NCI-H510A treated with DMSO at 0.1 percent for 48 hours (cell line): Measurements from ENCODE around the gene PTPN2.

Experiments
- DNase-seq: peaks from one replicate; lab custom pipeline; 2025; lab: John Stamatoyannopoulos, UW

PTPN2 gene

DNA sequence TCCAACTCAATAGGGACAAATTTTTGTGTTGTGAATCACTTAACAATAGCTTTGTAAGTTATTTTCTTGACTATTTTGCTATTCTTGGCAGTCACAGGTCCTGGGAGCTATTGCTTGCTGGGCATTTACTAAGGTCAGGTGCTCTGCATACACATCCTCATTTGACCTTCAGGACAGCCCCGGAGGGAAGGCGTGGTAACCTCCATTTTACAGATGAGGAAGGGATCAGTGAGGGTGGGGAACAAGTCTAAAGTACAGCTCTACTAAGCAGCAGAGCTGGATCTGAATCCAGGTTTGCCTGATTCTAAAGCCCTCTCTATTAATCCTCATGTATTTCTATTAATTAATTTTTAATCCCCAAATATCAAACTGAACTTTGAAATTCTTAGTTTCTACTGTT lies 58.8 kb downstream of the PTPN2 start:
- no peak for DNase-seq

DNA sequence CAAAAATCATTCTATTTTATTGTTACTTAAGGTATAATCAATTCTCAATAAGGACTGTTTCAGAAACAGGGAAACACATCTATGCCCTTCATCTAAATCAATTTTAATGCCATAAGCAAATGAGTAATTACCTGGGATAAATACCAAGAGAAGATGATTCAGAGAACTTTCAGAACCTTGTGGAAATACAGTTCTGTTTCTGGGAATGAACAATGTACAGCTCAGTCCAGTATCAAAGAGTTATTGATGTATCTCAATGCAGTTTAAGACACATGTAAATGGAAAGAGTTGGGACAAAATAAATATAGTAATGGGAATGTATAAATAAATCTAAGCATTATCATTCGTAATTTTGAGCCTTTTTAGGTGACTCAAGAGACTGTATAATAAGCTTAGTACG lies 60.1 kb downstream of the PTPN2 start:
- DNase-seq = no peak

DNA sequence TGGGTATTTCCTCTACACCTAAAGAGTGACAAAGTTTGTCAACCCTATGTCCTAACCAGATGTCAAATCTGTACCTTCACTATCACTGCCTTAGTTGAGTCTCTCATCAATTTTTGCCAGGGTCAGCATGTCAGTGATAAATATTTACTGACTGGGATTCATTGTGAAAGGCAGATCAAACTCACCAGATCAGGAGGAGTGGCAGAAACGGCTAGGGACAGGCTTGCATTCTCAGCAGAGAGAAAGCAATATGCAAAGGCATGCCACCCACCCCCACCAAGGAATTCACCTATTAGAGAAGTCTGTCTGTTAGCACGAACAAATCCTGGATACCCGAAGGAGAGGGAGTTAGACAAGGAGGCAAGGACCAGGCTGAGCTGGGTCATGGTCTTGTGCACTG lies 62.6 kb downstream of the PTPN2 start:
- no peak for DNase-seq

DNA sequence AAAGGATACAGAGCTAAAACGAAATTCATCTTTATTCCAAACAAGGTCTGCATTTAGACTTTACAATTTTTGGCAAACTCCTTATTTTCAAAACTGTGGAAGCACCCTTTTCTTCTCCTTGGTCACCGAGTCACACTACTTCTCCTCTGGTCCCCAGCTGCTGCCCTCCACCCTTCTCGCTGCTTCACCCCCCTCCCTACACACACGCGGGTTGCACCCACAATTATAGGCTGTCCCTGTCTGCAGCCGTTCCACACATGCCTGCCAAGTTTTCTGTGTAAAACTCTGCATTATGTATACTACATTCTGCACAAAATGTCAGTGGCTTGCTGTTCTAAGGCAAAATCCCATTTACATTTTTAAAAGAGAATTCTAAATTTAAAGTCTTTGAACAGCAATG lies 63.5 kb downstream of the PTPN2 start:
- DNase-seq = no peak

DNA sequence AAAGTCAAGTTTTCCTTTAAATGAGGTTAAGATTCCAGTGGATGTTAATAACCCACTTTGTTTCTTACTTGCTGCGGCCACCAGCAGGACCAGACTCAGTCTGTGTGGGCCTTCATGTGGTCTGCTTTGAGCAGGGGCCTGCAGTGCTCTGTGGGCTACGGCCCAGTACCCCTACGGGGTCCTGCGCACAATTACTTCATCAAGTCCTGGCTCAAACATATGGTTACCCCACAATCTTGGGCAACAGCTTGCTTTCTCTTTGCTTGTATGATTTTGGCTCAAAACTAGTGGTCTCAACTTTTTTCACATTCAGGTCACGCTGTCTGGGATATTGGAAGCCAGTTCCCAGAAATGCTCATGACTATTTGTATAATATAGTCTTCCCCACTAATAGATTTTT lies 64.2 kb downstream of the PTPN2 start:
- no peak for DNase-seq

DNA sequence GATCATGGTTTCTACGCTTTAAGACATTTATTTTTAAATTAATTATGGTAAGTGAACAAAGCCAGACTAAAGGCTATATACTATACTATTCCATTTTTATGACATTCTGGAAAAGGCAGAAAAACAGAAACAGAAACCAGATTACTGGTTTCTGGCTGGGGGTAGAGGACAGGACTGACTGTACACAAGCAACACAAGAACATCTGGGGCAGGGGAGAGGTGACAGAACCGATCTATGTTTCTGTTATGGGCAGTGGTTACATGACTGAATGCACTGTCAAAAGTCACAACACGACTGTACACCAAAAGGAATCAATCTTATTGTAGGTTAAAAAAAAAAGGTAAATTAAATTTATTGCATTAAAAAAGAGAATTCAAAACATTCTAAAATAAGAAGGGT lies 64.7 kb downstream of the PTPN2 start:
- DNase-seq = no peak

DNA sequence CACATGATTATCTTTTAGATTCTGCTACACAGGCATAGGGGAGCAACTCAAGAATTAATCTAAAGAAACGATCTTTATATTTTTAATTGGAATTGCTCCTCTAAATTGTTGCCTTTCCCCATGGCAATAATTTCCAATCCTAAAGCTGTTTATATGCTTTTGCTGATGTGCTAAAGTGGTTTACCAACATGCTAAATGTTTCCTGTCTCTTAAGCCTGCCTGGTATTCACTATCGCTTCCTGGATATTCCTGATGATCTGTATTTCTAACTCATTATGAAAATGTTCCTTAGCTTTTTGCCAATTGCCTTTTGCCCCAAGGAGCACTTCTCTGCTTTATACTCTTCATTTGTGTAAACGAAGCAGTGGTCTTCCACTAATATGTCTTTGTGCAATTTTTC lies 65.8 kb downstream of the PTPN2 start:
- no peak for DNase-seq

DNA sequence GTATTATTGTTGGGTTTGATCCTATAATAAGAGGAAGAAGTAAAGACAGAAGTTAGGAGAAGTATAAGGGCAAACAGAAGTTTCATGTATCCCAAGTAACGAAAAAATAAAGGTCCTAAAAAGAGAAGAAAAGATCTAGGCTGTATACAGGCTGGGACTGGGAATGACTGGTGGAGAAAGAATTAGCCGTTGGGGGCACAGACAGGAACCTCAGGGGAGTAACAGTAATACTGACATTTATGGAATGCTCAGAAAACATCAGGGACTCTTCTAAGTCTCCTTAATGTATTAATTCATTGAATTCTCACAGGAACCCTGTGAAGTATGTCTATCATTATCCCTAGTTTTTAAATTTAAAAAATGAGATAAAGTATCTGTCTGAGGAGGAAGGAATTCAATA lies 67.6 kb downstream of the PTPN2 start:
- DNase-seq = no peak

DNA sequence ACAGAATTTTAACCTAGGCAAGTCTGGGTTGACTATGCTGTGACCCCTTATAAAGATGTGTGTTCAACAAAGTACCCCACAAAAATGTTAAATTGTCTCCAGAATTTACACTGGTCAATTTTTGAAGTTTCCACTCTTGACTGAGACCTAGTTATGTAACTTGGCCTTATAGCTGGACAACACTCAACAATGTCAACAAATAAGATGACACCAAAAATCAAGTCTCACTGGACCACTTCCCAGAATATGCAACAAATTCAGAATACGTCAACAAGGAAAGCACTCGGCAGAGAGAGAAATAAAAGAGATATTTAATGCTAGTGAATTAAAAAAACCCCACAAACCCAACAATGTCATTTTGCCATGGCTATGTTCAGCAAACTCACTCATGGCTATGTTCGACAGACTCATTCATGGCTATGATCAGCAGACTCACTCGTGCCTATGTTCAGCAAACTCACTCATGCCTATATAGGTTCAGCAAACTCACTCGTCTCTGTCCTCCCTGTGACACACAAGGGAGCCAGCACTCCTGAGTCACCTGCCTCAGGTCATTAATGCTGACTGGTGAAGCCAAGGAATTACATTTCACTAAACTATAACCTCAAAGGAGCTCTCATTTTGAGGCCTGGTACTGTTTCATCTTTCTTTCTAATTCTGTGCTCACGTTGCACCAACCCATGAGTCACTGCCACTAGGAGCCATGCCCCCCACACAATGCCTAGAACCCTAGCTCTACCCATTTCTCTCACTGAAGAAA lies 72.7 kb downstream of the PTPN2 start:
- no peak for DNase-seq

DNA sequence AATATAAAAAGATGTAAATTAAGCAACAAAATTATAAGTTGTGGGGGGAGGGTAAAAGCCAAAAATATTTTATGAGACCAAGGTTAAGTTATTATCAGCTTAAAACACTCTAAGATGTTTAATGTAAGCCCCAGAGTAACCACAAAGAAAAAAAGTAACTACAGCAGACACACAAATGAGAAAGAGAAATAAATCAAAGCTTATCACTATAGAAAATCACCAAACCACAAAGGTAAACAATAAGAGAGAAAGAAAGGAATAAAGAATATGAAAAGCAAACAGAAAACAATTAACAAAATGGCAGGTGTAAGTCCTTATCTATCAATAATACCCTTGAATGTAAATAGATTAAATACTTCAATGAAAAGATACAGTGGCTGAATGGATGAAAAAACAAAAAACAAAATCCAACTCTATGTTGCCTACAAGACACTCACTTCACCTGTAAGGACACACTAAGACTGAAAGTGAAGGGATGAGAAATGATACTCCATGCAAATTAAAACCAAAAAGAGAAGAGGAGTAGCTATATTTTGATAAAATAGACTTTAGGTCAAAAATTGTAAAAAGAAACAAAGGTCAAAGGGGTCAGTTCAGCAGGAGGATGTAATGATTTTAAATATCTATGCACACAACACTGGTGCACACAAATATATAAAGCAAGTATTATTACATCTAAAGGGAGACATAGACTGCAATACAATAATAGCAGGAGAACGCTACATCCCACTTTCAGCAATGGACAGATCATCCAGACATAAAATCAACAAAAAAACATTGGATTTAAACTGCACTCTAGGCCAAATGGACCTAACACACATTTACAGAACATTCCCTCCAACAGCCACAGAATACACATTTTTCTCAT lies 80.7 kb downstream of the PTPN2 start:
- DNase-seq = no peak

DNA sequence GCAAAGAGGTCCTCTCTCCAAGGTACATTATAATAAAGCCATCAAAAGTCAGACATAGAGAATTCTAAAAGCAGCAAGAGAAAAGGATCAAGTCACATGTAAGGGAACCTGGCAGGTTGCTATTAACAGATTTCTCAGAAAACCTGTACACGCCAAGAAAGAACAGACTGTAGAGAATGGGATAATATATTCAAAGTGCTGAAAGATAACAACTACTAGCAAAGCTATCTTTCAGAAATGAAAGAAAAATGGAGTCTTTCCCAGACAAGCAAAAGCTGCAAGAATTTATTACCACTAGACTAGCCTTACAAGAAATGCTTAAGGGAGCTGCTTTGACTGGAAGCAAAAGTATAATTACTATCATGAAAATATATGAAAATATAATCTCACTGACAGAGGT lies 81.5 kb downstream of the PTPN2 start:
- no peak for DNase-seq

DNA sequence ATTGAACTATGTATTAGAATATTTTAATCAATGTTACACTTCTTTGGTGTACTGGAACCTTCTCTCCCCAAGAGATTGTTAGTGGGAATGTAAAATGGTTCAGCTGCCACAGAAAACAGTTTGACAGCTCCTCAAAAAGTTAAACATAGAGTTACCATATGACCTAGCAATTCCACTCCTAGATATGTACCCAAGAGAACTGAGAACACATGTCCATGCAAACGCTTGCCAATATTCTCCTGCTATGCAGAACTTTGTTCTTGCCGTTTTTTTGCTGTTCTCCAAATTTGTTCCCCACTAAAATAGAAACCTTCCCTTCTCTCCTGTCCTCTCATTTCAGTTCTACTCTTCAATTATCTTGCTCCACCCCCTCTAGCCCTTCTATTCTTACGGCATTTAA lies 87.6 kb downstream of the PTPN2 start:
- DNase-seq = no peak

DNA sequence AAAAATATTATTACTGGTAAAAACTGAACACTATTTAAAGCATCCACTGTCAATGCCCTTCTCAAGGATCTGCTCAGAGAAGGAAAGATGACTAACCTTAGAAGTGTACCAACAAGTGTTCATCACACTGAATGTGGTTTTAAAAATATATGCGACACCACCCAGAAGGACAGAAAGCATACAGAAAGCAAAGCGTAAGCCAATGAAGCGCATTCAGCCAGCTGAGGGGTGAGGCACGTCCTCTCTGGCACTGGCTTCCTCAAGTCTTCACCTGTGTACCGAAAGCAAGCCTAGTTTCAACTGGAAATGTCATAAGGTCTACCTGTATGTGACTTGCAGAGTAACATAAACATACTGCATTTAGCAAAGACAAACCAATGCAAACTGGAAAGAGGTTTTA lies 92.4 kb downstream of the PTPN2 start:
- DNase-seq = no peak

DNA sequence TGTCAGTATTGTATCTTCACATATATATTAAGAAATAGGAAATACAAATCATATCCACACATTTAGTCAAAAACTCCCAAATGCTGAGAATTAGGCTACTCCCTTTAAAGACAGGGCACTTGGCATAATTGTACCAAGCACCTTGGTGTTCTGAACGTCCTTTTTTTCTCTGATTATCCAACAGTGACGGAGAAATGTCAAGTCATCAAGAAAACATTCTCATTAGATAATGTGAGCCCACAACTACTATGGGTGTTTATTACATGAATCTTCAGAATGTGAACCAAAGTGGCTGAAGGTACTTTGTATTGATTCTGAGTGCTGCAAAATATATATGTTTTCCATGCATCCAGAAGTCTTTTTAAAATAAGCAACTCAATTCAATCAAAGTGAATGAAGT lies 97.4 kb downstream of the PTPN2 start:
- DNase-seq = no peak

DNA sequence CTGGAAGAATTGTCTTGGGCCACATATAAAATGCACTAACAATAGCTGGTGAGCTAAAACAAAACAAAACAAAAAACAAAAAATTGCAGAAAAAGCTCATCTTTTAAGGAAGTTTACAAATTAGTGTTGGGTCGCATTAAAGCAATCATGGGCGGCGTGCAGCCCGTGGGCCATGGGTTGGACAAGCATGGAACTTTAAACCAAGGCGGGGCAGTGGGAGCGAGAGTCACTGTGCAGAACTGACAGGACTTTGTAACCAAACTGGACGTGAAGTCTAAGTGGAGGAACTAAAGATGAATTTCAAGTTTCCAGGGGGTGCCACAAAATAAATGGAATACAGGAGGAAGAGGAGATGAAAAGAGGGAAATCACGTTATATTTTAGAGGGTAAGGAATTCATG lies 100.5 kb downstream of the PTPN2 start:
- no peak for DNase-seq

DNA sequence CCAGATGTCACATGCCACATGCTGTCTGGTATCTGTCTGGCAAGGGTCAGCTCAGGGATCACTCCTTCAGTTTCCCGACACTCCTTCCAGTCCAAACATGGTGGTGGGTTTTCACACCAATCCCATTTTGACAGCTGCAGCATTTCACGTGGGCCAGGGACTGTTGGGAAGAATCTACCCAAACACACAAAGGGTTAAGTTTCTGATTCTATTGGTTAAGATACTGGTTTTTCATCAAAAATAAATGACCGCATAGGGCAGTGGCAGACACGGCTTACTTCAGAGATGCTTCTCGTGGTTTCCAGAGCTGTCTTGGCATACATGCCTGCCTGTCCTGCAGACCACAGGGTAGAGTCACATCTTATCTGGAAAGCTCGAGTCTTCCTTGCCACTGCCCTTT lies 101.5 kb downstream of the PTPN2 start:
- no peak for DNase-seq

DNA sequence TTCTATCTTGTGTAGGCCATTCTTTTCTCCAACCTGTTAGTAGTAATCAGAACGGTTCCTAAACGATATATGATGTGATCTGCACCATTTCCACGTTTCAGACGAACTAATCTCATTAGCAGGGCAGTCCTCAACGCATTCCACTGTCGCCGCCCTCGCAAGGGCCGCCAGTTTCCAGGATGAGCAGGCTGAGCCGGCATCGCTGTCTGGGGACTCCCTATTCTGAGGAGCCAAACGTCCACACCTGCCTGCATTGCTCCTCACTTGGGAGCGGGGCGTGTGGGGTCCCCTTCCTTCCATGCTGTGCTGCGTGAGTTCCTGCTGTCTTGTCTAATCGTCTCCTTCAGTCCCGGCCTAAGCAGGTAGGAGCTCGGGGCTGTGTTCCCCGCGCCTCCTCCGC lies 104.6 kb downstream of the PTPN2 start:
- DNase-seq = no peak

DNA sequence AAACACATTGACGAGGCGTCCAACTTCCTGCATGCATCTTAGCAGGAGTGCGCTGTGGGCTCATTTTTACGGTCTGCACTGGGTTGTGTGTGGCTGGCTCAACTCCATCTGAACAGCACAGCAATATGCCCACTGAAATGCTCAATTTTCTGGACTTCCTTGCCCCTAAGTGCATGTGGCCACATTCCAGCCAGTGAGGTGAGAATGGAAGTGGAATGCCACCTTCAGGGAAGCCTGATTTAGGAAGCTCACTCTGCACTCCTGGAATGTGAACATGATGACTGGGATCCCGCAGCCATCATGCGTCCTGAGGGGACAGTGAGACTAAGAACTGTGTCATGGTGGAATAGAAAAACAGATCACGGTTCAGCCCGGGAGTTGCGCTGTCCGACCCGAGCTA lies 105.0 kb downstream of the PTPN2 start:
- no peak for DNase-seq

DNA sequence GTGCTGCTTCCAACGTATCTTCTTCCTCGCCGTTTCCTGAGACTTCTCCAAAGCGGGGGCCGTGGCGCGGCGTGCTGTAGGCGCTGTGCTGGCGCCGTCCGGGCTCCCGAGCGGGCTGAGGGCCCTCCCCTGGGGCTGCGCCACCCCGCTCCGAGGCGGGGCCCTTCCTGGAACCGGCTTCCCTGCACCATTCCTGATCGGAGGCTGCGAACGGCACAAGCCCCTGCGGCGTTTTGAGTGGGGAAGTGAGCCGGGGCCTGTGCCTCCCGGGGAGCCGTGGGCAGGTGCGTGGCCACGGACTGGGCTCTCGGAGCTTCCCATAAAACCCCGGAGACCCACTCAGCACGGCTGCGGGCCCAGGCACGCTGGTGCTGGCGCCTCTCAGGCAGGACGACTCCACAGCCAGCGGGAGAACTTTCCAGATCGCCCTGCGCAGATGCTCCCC lies 106.5 kb downstream of the PTPN2 start:
- DNase-seq = no peak

DNA sequence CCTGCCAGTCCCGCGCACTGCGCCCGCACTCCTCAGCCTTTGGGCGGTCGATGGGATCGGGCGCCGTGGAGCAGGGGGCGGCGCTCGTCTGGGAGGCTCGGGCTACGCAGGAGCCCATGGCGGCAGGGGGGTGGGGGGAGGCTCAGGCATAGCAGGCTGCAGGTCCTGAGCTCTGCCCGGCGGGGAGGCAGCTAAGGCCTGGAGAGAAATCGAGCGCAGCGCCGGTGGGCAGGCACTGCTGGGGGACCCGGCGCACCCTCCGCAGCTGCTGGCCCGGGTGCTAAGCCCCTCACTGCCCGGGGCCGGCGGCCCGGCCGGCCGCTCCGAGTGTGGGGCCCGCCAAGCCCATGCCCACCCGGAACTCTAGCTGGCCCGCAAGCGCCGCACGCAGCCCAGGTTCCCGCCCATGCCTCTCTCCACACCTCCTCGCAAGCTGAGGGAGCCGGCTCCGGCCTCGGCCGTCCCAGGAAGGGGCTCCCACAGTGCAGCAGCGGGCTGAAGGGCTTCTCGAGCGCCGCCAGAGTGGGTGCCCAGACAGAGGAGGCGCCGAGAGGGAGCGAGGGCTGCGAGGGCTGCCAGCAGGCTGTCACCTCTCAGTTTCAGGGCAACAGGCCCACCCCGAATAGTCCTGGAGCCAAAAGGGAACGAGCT lies 107.1 kb downstream of the PTPN2 start:
- peak; percentile 17 for DNase-seq

DNA sequence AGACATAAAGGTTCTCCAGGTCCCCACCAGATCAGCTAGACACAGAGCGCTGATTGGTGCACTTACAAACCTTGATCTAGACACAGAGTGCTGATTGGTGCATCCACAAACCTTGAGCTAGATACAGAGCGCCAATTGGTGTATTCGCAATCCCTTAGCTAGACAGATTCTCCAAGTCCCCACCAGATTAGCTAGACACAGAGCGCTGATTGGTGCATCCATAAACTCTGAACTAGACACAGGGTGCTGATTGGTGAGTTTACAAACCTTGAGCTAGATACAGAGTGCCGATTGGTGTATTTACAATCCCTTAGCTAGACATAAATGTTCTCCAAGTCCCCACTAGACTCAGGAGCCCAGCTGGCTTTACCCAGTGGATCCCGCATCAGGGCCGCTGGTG lies 107.6 kb downstream of the PTPN2 start:
- peak; percentile 21 for DNase-seq

DNA sequence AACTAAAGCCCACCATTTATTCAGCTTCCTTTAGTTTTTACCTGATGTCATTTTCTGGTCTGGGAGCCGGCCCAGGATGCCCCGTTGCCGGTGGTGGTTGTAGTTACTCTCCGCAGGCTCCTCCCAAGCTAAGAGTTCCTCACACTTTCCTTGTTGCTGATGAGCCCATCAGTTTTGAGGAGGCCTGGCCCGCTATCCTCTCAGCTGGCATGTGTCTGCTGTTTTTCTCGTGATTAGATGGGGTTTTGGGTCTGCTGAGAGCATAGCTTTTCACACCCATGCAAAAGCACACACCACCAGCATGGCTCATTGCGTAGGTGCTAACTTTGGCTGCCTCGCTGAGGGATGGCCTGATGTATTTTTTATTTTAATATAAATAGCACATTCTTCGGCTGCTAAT lies 109.1 kb downstream of the PTPN2 start:
- DNase-seq = no peak

DNA sequence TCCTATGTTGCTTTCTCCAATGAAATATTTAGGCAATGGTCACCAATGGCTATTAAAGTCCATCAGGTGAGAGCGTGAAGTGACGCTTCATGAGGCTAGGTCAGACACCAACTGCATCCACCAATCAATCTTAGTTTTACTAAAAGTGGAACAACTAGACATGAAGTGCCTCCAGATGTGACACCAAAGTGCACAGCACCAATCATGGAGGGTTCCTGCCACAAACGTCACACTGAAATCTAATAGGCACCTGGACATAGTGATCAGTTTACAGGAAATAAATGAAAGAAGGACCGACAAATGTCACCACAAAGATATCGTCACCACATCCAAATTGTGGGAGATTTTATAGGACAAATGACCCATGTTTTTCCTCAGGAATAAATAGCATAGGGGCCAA lies 110.7 kb downstream of the PTPN2 start:
- no peak for DNase-seq
